HEK293T (cell line): ENCODE data around the gene ADAMTS7.

Source experiments
- BHLHE40 ChIP-seq: fragments of 450-650 bp; IDR thresholded peaks from 2 replicates; pipeline ENCODE4 v1.6.1; 2016; ENCODE audit warnings: mild to moderate bottlenecking, moderate library complexity, borderline replicate concordance
- ELF4 ChIP-seq: fragments of 450-650 bp; IDR thresholded peaks from 2 replicates; pipeline ENCODE4 v1.6.1; 2017; ENCODE audit warnings: antibody characterized with exemption
- FOXK2 ChIP-seq: fragments of 450-650 bp; IDR thresholded peaks from 2 replicates; pipeline ENCODE4 v1.6.1; 2016; ENCODE audit warnings: mild to moderate bottlenecking
- FOXM1 ChIP-seq: fragments of 450-650 bp; IDR thresholded peaks from 2 replicates; pipeline ENCODE4 v1.6.1; 2017; ENCODE audit warnings: mild to moderate bottlenecking, borderline replicate concordance
- HDGF ChIP-seq: fragments of 450-650 bp; IDR thresholded peaks from 2 replicates; pipeline ENCODE4 v1.6.1; 2017; ENCODE audit warnings: antibody characterized with exemption, borderline replicate concordance
- L3MBTL2 ChIP-seq: fragments of 450-650 bp; conservative IDR thresholded peaks from 2 replicates; pipeline ENCODE4 v1.6.1; 2016; ENCODE audit warnings: mild to moderate bottlenecking
- SP1 ChIP-seq: fragments of 450-650 bp; IDR thresholded peaks from 2 replicates; pipeline ENCODE4 v1.6.1; 2017
- SUZ12 ChIP-seq: fragments of 450-650 bp; IDR thresholded peaks from 2 replicates; pipeline ENCODE4 v1.6.1; 2016; ENCODE audit warnings: mild to moderate bottlenecking
- TARDBP ChIP-seq: fragments of 450-650 bp; IDR thresholded peaks from 2 replicates; pipeline ENCODE4 v1.6.1; 2016
- ZNF384 ChIP-seq: fragments of 450-650 bp; IDR thresholded peaks from 2 replicates; pipeline ENCODE4 v1.6.1; 2016

- TF ChIP-seq HDGF, result no peak
- no peak for TF ChIP-seq BHLHE40
- no peak for TF ChIP-seq FOXK2
- no peak for TF ChIP-seq FOXM1
- no peak for TF ChIP-seq ELF4
- TF ChIP-seq SP1, result no peak
- TF ChIP-seq ZNF384, result no peak
- TF ChIP-seq L3MBTL2, result no peak
- TF ChIP-seq TARDBP, result no peak
- no peak for TF ChIP-seq SUZ12
These were observed 50.2 kb downstream of the ADAMTS7 start for GRCh38 chr15:78761020-78761419.
